HG03280 (cell line): ENCODE data around the gene FAF1.
A peak's percentile ranks its signal among the peaks of the same experiment; 100 is the strongest.
"Not testable (repeated sequence)": the region's sequence is repeated elsewhere in the genome, so short reads cannot be mapped to it uniquely, and the experiment has no call there.

Experiments
- ATAC-seq: cut with Tn5 transposase; IDR thresholded peaks from one replicate; pipeline ENCODE4 v1.9.1; 2021; ENCODE audit warnings: mild to moderate bottlenecking, moderate library complexity; ENCODE audit not compliant: unreplicated experiment

The FAF1 gene

DNA sequence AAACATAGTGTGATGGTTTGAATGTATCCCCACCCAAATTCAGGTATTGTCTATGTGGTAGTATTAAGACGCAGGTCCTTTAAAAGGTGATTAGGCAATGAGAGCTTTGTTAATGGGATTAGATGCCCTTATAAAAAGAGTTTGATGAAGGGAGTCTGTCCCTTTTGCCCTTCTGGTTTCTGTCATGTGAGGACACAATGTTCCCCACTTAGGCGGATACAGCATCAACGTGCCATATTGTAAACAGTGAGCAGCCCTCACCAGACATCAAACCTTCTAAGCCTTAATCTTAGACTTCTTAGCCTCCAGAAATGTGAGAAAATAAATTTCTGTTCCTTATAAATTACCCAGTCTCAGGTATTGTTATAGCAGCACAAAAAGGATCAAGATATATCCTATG lies 172.8 kb downstream of the FAF1 start:
- no peak for ATAC-seq

- no peak for ATAC-seq
Observed at GRCh38 chr1:50783286-50783685, 176.8 kb downstream of the FAF1 start.

DNA sequence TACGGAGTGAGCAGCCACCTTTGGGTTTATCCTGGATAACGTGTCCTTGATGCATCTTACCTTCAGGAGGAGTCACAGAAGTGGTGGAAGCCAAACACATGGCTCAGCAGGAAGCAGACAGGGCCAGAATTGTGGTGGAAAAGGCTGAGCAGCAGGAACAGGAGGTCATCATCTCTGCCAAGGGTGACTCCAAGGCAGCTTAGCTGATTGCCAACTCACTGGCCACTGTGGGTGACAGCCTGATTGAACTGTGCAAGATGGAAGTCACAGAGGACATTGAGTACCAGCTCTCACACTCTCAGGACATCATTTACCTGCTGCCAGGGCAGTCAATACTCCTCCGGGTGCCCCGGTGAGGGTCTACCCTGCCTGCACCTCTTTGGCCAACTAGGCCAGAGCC lies 179.3 kb downstream of the FAF1 start:
- no peak for ATAC-seq

DNA sequence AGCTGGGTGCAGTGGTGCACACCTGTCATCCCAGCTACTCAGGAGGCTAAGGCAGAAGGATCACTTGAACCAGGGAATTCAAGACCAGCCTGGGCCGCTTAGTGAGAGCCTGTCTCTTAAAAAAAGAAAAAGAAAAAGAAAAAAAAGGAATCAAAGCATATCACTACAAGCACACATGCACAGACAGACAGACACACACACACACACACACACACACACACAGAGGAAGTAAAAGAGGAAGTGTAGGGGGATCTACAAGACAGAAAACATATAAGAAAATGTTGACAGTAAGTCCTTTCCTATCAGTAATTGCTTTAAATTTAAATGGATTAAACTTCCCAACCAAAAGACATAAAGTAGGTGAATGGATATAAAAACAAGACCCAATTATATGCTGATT lies 180.3 kb downstream of the FAF1 start:
- ATAC-seq: no peak

DNA sequence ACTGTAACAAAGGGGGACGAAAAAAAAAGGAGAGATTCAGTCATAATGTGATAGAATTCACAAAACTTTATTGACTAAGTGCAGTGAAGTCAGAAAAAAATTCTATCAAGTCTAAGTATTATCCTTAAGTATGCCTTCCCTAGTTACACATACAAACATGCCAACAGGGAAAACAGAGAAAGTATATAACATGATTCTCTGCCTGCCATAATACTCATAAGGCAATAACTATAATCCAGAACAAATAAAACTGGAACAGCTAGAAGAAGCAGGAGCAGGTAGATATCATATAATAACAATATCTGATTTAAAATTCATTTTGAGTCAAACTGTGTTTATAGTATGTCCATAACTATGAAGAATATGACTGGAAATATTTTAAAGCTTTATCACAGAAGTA lies 184.3 kb downstream of the FAF1 start:
- ATAC-seq: no peak

DNA sequence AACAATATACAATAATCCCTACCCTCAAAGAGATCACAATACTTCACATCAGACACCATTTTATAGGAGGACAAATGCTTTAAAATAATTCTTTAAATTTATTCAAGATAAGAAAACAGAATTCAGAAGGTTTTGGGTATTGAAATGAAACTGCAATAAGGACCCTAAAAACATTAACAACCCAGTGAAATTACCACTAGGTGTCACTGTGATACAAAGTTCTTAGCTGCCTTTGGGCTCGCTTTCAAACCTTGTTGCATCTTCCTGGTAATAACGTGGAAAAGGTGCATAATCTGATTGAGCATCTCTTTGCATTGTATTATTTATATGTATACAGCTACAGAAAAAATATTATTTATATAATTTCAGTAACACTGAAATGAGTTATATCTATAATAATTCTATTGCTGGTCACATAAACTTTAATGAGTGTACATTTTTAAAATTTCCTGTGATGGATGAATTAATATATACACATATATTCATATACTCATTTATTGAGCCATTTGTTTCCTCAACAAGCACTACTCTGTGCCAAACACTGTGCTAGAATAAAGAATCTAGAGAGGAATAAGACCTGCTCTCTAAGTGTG lies 185.2 kb downstream of the FAF1 start:
- ATAC-seq: no peak

DNA sequence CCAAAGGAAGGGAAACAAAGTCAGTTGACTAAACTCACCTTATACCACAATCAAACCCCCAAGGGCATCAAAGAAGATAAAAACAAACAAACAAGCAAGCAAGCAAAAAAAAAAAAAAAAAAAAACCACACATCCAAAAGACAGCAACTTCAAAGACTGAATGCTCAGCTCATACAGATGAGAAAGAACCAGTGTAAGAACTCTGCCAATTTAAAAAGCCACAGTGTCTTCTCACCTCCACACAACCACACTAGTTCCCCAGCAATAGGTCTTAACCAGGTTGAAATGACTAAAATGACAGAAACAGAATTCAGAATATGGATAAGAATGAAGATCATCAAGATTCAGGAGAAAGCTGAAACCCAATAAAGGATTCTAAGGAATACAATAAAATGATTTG lies 193.4 kb downstream of the FAF1 start:
- no peak for ATAC-seq

DNA sequence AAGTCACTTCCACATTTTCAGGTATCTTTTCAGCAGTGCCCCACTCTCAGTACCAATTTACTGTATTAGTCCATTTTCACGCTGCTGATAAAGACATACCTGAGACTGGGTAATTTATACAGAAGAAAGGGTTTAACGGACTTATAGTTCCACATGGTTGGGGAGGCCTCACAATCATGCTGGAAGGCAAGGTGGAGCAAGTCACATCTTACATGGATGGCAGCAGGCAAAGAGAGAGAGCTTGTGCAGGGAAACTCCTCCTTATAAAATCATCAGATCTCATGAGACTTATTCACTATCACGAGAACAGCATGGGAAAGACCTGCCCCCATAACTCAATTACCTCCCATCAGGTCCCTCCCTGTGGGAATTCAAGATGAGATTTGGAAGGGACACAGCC lies 203.5 kb downstream of the FAF1 start:
- ATAC-seq: not testable (repeated sequence)

DNA sequence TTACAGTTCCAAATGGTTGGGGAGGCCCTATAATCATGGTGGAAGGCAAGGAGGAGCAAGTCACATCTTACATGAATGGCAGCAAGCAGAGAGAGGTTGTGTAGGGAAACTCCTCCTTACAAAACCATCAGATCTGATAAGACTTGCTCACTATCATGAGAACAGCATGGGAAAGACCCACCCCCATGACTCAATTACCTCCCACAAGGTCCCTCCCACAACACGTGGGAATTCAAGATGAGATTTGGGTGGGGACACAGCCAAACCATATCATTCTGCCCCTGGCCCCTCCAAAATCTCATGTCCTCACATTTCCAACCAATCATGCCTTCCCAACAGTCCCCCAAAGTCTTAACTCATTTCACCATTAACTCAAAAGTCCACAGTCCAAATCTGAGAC lies 205.3 kb downstream of the FAF1 start:
- ATAC-seq: not testable (repeated sequence)

DNA sequence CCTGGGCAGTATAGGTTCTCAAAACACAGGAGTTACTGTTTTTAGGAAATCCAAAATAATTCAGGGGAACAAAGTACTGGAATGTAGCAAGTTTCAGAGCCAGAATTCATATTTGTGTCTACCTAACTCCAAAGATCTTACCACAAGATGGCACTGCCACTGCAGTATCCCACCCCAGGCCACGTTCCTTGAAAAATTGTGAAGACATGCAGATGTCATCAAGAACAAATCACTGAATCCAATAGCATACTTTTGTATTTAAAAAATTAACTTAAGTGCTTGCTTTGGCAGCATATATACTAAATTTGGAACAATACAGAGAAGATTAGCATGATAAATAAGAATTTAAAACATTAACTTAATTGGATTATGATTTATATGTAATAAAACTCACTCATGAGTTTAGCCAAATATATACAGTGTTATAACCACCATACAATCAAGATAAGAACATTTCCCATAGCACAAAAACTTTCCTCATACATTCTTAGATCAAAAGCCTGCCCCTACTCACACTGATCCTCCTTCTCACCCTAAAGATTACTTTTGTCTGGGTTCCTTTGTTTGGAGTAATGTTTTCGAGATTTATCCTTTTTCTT lies 209.9 kb downstream of the FAF1 start:
- no peak for ATAC-seq

DNA sequence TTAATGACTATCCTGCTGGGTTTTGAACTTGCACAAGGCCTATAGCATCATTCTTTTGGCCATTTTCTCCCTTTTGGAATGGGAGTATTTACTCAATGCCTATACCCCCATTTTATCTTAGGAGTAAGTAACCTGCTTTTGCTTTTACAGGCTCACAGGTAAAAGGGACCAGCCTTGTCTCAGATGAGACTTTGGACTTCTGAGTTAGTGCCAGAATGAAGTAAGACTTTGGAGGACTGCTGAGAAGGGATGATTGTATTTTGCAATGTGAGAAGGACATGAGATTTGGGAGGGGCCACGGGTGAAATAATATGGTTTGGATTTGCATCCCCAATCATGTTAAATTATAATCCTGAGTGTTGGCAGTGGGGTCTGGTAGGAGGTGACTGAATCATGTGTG lies 212.7 kb downstream of the FAF1 start:
- no peak for ATAC-seq

DNA sequence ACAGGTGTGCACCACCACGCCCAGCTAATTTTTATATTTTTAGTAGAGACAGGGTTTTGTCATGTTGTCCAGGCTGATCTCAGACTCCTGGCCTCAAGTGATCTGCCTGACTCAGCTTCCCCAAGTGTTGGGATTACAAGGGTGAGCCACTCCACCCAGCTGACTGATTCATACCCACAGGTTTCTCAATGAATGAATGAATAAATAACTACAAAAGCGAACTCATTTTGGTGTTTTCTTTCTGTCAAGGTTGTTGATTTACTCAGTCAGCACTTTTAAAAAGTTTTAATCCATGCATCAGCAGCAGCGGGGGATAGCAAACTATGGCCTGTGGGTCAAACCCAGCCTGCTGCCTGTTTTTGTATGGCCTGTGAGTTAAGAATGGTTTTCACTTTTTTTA lies 217.5 kb downstream of the FAF1 start:
- no peak for ATAC-seq

GRCh38 chr1:50739125-50739524 lies 220.9 kb downstream of the FAF1 start:
- no peak for ATAC-seq

DNA sequence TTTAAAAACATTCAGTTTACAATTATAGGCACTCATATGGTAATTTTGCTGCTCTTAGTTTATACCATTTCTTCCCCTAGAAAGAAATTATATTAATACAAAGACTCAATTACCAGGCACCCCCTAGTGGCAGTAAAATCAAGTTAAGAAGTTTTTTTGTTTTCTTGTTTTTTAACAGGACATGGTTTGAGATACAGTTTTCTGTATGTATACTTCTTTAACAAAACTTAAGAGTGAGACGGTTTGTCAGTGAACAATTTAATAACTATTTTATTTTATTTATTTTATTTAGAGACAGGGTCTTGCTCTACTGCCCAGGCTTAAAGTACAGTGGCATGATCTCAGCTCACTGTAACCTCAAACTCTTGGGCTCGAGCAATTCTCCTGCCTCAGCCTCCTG lies 224.6 kb downstream of the FAF1 start:
- no peak for ATAC-seq

- not testable (repeated sequence) for ATAC-seq
Observed at GRCh38 chr1:50727578-50727977, 232.5 kb downstream of the FAF1 start.

GRCh38 chr1:50724626-50725286 lies 235.3 kb downstream of the FAF1 start:
- ATAC-seq: peak; percentile 78

GRCh38 chr1:50720457-50721053 lies 239.5 kb downstream of the FAF1 start:
- no peak for ATAC-seq

- ATAC-seq: no peak
Observed at GRCh38 chr1:50719126-50719525, 240.9 kb downstream of the FAF1 start.

GRCh38 chr1:50717327-50717726 lies 242.7 kb downstream of the FAF1 start:
- no peak for ATAC-seq

DNA sequence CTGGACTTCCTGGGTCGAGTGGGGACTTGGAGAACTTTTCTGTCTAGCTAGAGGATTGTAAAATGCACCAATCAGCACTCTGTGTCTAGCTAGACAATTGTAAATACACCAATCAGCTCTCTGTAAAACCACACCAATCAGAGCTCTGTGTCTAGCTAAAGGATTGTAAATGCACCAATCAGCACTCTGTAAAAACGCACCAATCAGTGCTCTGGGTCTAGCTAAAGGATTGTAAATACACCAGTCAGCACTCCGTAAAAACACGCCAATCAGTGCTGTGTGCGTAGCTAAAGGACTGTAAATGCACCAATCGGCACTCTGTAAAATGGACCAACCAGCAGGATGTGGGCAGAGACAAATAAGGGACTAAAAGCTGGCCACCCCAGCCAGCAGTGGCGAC lies 243.6 kb downstream of the FAF1 start:
- not testable (repeated sequence) for ATAC-seq

DNA sequence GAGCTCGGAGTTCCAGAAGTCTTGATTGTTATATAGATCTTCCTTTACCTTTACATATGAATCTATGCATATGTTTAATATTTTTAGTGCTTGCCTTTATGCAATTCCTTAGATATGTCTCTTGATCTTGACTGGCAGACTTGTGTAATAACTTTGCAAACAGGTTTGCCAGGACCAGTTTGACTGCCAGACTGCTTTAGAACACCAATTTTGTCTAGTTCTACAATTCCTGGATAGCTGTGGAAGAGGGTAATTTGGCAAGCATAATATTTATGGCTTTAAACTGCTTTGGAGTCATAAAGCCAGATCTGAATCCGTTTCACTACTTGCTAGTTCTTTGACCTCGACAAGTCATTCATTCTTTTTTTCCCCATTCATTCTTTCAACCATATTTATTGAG lies 250.0 kb downstream of the FAF1 start:
- ATAC-seq: no peak

- ATAC-seq: no peak
Observed at GRCh38 chr1:50707824-50708223, 252.2 kb downstream of the FAF1 start.
